ENCODE measurements around the gene REEP2.

Gene REEP2

DNA sequence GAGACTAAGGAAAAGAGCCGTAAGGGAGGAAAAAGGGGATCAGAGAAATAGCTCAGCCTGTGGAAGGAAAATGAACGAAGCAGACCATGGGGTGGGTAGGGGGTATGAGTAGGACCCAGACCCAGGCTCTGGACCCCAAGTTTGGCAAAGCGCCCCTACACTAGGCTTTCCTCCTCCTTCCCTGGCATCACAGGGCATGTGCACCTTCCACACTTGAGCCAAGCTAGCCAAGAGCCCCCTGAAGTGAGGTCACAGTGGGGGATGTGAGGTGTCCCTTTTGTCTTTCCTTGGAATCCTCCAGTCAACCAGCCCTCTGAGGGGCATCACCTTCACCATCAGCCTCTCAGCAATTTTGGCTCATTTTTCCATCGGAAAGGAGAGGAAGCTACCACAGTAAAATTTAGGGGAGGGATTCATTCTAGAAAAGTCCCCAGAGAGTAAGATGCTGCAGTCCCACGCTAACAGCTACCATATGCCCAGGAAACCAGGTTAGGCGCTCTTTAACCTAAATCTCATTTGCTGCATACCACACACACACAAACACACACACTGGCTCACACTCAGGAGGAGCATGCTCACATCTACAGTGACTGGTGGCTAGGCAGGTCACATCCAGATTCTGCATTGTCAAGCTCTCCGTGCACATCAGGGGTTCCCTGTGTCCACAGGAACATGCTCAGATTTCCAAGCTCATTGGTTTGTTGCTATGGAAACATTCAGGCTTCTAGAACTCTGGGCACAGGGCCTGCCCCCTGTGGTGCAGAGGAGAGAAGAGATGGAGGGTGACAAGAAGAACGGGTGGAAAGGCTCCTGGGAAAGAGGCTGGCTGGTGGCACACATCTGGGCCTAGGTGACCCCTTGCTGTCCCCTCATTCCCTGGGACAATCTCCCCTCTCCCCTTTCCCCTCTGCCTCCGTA lies 9.9 kb downstream of the REEP2 start:
- peak; percentile 40 for DNase-seq (ENCODE audit: low read depth)

DNA sequence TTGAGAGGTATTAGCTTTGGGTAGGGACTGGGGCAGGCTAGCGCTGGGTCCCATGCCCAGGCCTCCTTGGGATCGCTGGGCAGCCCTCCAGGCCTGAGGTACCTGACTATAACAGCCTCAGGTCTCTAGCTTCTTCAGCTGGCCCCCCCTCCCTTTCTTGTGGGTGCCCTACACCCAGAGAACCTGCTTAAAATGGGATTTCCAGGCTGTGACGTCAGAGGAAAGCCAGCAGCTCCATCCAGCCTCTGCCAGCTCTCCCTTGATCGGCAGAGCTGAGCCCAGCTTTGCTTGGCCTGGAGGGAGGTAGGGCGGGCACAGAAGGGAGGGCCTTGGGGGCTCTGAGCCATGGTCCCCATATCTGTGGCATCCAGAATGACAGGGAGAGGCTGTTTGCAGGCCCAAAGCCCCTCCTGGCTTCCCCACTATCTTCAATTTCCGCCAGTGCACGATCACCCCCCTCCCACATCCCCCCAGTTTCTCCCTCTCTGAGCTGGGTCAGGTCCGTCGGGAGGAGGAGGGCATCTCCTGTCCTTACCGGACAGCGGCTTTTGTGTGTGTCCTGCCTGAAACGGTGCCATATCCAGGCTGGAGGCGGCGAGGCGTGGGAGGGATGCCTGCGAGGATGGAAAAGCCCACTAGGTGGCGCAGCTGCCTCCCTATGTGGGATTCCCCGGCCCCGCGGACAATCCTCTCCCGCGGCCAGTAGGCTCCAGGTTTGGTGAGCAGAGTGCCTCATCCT lies 10.8 kb downstream of the REEP2 start:
- DNase-seq (ENCODE audit: low read depth), result peak; percentile 74

DNA sequence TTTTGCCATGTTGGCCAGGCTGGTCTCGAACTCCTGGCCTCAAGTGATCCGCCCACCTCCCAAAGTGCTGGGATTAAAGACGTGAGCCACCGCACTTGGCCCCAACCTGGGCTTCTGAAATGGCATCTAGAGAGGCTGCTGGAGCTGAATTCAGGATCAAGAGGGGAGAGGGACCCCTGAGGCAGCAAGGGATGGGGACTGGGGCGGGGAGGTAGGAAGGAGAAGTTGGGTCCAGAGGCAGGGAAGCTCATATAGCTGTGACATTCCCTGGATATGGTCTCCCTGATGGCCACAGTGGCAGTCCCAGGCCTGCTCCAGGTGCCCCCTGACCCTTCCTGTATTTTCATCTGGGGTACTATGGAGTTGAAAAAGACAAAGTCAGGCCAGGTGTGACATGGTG lies 12.1 kb downstream of the REEP2 start:
- DNase-seq (ENCODE audit: low read depth), result no peak

DNA sequence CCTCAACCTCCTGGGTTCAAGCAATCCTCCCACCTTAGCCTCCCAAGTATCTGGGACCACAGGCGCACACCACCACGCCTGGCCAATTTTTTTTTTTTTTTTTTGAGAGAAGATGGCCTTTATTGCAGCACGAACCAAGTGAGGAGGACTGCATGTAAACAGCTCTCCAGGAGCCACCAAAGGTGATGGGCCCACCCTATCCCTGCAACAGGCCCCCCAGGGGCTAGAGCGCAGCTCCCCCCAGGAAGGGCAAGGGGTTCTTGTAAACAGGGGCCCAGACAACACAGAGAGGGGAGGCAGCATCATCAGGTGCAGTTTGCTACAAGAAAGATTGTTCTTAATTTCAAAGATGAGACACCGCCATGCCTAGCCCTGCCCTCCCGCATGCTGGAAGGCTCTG lies 13.9 kb downstream of the REEP2 start:
- no peak for DNase-seq (ENCODE audit: low read depth)

DNA sequence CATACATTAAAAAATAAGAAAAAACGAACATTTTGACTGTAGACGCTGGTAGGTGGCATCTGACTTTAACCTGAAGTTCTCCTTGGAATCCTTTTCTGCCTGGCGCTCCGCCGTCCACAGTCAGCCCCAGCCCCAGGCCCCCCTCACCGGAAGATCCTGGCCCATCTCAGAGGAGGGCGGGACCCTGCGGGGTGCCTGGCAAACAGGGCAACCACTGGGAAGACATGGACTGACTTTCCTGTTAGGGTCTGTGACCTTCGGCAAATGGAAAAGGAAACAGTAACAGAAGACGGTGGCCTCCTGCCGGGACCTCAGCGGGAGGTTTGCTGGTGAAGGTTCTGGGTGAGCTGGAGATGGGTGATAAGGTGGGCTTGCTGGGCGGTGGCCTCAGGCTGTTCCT lies 14.7 kb downstream of the REEP2 start:
- no peak for DNase-seq (ENCODE audit: low read depth)

DNA sequence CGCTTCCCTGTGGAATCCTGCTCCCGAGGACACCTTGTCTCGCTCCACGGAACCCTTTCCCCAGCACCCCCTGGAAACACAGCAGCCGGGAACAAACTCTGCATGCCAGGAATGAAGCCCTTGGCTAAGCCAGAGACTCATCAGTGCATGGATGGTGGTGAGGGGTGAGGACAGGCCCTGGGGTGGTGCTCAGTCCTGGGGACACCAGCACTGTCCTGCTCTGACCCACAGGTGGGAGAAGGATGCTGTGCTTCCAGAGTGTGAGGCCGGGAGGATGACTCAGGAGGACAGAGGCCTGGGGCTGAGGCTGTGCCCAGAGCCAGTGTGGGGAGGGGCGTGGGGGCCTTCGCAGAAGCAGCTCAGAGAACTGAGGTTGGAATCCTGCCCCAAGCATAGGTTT lies 15.3 kb downstream of the REEP2 start:
- DNase-seq (ENCODE audit: low read depth), result no peak

DNA sequence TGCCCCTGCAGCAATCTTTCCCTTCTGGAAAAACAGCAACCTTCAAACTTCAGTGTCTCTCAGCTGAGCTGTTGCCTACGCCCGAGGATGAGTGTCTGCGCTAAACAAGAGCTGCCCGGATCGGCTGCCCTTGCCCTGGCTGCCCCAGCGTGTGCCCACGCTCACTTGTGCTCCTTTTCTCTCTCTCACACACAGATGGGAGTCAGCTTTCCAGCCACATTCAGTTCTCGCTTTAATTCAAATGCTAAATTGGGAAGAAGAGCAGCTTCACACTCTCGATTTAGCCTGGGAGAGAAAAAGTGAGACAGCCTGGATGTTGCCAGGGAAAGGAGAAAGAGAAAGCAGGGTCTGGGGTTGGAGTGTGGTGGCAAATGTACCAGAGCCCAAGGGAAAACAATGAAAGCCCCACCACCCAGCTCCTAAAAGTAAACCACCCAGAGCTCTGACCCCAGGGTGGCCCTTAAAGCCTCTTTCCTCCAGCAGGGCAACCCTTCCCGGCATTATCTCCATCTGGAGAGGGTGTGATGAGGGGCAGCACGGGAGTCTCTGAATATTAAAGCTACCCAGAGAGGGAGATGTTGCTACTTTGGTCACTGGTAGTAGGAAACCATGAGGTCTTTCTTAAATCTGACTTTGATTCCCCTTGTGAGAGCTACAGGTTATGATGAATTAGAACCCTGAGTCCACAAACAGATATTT lies 16.5 kb downstream of the REEP2 start:
- DNase-seq (ENCODE audit: low read depth), result no peak

DNA sequence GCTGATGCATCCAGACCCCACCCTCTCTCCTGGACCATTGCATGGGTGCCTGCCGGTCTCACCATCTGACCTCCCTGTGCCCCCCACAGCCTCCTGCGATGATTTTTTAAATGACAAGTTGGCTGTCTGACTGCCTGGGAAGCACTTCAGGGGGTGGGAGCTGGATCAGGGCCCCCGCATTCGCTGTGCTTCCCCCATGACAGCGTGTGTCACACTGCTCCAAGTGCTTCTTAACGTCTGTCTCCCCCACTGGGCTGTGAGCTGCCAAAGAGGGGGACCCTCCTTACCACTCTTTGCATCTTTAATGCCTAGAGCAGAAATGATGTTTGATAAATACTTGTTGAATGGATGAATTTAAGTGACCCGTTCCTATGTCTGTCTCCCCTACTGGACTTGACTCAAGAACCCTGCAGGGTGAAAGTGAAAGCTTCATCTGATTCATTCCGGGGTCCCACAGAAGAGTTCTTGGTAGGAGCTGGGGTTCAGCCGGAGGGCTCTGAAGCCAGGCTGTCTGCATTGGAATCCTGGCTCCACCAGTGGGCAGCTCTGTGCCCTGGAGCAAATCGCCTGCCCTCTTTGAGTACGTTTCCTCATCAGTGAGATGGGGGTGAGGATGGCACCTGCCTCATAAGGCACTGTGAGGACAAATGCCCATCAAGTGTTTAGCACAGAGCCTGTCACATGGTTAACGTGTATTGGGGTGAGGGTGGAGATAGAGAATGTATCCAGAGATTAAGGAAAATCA lies 18.8 kb downstream of the REEP2 start:
- DNase-seq (ENCODE audit: low read depth), result no peak

DNA sequence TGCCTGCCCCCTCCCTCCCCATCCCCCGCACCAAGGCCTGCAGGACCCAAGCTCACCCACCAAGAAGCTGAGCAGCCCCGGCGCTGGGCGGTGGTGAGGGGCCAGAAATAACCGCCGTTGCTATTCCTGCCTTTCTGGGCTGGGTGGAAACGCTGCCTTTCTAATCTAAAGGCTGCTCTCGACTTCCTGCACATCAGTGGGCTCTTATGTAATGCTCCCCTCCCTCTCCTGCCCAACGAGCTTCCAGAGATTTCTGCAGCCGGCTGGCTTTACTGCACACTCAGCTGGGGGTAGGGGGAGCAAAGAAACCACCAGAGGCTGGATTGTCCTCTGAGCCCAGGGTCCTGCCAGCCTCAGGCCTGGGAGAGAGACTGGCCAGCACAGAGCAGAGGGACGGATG lies 19.5 kb downstream of the REEP2 start:
- DNase-seq (ENCODE audit: low read depth), result no peak

DNA sequence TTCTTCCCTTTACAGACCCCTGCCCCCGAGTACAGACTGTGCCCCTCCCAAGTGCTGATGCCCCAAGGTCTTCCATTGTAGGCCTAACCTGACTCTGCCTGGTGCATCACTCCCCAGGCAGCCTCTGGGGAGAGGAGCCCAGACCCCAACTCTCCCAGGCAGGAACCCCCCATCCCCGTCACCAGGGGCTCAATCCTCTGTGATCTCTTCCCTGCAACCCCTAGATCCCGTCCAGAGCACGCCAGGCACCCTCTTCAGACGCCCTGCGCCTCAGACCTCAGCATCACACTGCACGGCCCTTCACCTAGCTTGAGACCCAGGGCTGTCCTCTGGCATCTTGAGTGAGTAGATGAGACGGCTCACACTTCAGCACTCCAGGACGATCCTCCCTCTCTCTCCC lies 20.0 kb downstream of the REEP2 start:
- DNase-seq (ENCODE audit: low read depth), result no peak

DNA sequence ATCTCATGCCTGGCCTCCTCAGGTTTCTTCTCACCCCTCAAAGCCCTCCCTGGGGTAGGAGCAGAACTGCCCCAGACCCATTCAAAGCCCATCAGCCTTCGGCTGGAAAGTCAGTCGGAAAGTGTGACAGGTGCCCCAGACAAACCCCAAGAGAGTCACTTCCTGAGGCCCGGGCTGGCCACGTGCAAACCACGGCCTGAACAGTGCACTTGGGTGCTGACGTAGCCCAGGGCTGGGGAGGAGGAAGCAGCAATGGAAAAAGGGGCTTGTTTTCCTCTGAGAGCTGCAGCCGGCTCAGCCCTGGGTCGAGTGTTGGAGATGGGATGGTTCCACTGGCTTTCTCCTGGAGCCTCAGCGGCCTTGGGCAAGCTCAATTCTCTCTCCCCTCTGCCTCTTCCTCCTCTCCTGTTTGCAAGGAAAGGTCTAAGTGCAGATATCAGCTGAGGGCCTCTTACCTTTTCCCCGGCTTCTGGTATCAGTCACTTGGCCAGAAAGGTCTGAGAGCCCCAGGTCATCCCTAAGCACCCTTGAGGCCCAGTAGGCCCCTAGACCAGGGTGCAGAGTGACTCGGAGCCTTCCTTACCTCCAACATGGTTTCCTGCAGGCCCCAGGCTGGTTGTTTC lies 20.6 kb downstream of the REEP2 start:
- no peak for DNase-seq (ENCODE audit: low read depth)

DNA sequence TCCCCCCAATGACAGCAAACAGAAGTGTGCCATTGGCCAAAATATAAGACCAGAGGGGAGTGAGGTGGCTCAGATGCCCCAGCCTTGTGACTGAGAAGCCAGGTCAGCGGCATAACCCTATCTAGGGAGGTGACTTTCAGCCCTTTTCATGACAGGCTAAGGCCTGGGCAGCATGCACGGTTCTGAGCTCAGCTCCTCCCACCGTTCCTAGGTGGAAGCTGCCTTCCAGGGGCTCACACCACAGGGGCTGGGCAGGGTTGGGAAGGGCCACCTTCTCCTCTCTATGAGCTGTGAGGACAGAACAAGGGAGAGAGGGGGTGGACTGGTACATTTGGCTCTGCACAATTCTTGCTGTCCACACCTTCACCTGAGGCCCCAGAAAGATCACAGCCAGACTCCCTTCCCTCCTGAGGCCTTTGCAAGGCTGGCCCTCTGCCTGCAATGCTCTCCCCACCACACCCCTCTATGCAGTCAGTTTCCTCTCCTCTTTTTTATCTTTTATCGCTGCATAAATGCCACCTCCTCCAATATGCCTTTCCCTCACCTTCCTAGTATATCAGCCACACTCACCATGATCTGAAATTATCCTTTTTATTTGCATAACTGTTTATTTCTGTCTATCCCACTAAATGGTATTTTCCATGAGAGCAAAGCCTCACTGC lies 21.3 kb downstream of the REEP2 start:
- DNase-seq (ENCODE audit: low read depth), result no peak

DNA sequence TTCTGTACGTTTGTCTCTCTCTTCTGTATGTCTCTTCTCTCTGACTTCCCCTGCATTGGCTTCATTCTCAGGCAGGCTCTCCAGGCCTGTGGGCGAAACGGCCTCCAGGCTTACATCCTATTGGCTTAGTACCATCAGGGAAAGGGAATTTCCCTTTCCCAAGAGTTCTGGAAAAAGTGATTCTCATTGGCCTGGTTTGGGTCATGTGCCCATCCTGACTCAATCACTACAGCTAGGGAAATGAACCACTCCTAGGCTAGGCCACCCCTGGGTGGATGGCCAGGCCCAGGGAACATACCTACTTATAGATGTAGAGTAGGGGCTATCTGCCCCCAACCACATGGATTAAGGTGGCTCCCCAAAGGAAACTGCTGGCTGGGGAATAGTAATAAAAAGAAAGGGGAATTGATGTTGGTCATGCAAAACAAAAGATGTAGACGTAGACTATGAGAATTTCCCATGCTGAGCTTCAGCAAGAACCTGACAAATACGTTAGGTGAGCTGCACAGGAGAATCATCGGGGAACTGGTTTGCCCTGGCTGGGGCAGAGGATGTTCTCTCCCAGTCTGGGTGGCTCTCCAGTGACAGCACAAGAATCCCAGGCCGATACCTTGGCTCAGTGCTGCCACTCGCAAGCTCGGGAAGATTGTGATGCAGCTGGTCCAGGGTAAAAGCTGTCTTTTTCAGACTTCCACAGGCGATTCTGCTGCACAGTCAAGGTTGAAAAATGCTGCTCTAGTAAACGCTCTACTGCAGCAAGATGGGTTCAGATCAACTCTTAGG lies 22.7 kb downstream of the REEP2 start:
- peak; percentile 73 for DNase-seq (ENCODE audit: low read depth)

DNA sequence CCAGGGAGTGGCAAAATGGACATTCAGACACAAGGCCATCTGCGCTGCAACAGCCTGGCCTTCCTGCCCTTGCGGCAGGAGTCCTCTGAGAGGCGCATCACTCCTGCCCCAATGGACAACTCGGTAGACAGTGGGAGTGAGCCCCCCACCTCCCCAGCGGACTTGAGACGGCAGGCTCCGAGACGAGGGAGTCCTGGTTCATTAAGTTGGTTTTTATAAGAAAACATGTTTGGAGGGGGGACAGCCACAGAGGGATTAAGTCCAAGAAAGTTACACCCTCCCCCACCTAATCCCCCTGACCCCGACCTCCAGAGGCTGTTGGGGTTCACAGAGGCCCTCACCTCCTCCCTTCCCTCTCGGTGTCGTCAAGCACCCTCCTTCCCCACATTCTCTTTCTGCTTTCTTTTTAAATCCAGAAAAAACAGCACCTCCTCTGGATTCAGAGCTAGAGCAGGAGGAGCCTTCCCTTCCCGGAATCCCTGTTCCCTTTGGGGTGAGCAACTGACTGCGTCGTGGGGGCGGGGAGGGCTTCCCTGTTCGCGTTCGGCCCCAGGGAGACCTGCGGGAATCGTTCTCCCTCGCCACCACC lies 24.7 kb downstream of the REEP2 start:
- DNase-seq (ENCODE audit: low read depth), result peak; percentile 14

DNA sequence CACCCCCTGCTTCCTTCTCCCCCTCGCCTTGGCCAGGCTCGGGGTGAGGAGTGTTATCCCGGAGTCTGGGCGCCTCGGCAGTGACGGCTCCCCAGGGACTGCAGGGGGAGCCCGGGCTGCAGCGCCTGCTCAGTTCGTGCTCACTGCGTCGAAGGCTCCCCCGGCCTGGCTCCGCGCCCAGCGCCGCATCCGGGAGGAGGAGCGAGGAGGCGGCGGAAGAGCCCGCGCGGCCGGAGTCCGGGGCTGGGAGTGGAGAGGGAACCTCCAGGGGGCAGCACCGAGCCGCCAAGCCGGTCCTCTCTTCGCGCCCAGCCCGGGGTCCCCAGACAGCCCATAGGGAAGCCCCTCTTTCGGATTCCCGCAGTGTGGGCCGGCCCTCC lies 25.1 kb downstream of the REEP2 start:
- DNase-seq (ENCODE audit: low read depth), result peak; percentile 95

DNA sequence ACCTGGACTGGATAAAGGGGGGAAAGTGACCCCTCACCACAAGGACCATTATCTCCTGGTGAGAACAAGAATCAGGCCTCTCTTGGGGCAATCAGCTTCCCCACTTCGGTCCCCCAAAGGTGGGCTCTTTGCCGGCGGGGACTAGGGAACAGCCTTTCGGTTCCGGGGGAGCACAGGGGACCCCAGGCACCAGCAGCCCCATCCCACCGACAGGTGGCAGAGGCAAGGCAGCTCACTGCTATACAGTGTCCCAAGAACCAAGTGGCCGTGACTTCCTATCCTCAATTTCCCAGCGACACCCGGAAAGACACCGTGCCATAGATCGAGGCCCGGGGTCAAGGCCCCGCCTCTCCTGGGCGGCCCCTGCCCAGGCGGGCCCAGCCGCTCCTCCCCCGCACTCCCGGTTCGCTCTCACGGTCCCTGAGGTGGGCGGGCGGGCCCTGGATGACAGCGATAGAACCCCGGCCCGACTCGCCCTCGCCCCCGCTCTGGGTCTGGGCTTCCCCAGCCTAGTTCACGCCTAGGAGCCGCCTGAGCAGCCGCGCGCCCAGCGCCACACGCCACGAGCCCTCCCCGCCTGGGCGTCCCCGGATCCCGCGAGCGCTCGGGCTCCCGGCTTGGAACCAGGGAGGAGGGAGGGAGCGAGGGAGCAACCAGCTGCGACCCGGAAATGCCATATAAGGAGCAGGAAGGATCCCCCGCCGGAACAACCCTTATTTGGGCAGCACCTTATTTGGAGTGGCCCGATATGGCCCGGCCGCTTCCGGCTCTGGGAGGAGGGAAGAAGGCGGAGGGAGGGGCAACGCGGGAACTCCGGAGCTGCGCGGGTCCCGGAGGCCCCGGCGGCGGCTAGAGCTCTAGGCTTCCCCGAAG lies 25.8 kb downstream of the REEP2 start:
- peak; percentile 99 for DNase-seq (ENCODE audit: low read depth)

DNA sequence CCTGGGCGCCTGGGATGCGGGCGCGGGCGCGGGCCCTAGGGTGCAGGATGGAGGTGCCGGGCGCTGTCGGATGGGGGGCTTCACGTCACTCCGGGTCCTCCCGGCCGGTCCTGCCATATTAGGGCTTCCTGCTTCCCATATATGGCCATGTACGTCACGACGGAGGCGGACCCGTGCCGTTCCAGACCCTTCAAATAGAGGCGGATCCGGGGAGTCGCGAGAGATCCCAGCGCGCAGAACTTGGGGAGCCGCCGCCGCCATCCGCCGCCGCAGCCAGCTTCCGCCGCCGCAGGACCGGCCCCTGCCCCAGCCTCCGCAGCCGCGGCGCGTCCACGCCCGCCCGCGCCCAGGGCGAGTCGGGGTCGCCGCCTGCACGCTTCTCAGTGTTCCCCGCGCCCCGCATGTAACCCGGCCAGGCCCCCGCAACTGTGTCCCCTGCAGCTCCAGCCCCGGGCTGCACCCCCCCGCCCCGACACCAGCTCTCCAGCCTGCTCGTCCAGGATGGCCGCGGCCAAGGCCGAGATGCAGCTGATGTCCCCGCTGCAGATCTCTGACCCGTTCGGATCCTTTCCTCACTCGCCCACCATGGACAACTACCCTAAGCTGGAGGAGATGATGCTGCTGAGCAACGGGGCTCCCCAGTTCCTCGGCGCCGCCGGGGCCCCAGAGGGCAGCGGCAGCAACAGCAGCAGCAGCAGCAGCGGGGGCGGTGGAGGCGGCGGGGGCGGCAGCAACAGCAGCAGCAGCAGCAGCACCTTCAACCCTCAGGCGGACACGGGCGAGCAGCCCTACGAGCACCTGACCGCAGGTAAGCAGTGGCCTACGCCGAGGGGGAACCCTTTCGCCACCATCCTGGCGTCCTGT lies 26.6 kb downstream of the REEP2 start, which contains the start of gene EGR1:
TSS of gene EGR1 (plus strand) at position 219 of the 864 bp plus-strand sequence. CDS start at position 502, 283 bp downstream.
- peak; percentile 96 for DNase-seq (ENCODE audit: low read depth)
